HG03565 (cell line): ENCODE data around the gene UBL4B.

Experiments used
- ATAC-seq: cut with Tn5 transposase; IDR thresholded peaks from one replicate; pipeline ENCODE4 v1.9.1; 2021; ENCODE audit warnings: mild to moderate bottlenecking, moderate library complexity; ENCODE audit not compliant: unreplicated experiment

Gene UBL4B

DNA sequence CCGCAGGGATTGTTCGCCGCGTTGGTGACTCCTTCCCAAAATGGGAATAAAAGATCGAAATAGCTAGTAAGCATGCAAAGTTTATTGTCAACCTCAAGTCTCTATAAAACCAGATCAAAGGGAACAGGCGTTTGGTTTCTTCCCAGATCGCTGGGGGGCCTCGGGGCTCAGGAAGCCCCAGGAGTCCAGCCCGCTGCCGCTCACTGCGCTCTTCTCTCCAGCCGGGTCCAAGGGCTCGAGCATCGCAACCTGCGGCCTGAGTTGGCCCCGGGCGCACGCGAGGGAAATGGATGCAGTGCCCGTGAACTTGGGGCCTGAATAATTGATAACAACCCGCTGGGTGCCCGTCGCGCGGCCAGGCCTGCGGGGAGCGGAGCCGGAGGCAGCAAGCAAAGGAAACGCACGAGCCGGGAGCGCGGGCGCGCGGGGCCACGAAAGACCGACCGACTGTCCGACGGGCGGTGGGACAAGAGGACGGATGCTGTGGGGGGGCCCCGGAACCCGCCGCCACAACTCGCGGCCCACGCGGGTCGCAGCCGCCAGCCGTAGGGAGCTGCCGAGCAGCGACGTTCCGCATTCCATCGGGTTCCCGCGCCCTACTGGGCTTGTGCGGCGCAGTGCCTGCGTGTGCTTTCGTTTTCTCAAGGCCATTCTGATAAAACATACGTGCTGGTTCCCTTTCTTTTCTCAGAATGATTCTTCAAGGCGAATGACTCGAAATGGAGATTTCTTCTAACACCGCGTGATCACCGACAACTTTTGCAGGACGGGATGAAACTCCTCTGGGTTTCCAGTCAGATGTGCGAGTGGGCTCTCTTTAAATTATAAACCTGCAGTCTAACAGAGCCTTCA lies 27.8 kb upstream of the UBL4B start:
- no peak for ATAC-seq

DNA sequence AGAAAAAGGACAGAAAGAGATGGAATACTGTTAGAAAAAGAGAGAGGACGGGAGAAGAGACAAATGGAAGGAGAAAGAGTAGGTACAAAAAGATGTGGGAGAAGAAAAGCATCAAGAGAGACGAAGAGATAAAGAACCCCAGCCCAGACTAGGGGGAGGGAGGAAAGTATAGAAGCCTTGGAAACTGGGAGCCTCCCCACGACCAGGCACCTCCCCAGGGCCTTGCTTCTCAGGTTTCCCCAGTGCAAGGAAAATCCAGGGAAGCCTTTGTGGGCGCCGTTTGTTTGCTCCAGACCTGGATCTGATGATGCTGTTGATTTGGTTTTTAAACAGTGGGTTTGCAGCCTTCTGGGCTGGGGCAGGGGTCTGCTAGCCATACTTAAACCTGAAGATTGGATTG lies 26.6 kb upstream of the UBL4B start:
- ATAC-seq = no peak

DNA sequence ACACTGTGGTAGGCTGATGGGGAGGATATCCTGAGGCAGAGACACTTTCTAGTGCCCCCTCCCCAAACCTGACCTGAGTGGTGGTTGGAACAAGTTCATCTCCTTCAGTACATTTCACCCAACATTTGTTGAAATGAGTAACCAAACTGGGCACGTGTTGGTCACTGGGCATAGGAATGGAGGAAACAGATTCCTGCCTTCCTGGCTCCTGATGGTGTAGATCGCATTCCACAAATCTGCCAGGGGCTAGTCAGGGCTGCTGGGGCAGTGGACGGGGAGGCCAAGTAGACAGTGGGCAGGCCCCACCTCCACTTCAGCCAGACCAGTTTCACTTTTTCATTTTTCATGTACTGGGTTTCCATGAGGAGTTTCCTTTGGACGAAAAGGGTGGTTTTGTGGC lies 25.3 kb upstream of the UBL4B start:
- no peak for ATAC-seq

DNA sequence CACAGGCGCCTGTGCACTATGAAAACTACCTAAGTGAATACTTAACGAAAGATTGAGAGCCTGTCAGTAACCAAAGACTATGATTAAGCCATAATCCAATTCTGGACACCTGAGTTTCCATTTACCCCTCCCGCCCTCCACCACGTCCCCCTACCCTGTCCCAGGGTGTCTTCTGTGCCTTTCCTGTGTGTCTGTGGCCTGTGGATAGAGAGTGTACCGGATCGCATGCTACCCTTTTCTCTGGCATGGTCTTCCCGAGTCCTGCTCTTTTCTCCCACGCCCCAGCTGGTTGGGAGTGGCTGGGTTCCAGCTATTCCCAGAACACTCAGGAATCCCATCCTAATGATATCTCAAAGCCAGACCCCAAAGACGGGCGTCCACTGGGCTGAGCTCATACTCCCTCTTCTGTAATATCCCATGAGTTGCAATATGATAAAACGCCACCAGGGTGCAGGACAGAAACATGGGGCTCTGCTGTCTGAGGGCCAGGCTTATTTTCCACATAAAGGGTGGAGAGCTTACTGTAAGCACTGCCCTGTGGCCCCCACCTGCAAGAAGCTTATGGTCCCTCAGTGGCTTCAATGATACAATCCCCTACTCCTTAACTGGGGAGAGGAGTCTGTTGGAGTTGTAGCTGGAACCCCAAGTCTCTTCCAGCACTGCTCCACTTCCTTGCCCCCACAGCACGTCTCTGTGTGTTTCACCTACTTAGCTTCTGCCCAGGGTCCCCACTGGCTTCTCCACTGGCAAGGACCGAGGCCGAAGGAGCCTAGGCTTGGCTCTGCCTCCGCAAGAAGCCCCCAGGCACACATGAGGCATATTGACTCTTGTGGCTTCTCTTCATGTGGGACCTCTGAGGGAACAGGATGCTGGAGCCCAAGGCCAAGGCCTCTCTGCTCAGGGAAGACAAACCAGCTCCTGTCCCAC lies 24.2 kb upstream of the UBL4B start:
- no peak for ATAC-seq

DNA sequence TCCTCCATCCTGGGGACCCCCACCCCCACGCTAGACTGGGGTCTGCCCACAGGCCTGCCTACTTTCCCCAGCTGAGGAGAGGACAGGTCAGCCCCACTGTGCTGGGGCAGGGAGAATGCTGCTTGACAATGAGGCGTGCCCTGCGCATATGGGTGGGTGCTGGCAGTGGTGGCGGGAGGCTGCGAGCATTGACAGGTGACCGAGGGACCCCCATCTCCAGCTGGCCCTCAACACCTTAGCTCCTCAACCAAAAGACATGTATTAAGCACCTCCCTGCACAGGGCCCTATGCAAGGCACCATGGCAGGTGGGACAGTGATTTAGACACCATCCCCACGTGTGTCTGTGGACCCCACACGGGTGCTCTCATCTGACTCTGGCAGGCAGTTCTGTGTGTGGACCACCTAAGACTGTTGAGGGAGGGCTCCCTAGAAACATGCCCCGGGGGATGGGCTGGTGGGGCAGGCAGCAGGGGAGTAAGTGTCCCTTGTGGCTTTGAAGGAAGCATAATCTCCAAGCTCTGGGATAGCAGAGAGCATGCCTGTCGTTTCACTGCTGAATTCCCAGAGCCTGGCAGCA lies 23.4 kb upstream of the UBL4B start:
- no peak for ATAC-seq

DNA sequence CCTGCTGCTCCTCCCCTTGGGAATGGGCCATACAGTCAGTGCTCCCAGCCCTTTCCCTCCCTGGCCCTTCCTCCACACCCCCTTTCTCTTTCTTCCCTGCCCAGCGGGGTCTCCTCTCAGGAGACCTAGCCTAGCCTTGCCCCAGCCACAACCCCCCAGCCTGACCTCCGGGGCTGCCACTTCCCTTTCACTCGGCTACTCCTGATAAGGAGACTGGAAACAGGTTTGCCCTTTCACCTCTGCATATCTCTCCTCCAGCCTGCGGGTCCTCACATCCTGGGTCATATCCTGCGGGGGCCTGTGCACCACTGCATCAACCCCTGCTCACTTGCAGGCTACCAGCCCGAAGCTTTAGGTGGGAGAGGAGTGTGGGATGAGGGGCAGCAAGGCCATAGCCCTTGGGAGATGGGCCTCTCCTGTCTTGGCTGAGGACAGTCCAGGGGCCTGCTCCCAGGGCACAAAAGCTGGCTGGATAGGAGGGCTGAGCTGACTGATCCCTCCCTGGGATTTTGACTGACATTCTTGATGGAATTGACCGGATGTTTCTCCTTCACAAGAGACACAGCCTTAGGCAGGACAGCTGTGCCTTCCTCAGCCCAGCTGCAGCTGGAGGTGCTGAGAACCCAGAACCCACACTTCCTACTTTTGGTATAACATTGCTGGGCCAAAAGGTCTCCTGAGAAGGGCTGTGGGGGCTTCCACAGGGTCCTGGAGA lies 22.5 kb upstream of the UBL4B start:
- no peak for ATAC-seq

DNA sequence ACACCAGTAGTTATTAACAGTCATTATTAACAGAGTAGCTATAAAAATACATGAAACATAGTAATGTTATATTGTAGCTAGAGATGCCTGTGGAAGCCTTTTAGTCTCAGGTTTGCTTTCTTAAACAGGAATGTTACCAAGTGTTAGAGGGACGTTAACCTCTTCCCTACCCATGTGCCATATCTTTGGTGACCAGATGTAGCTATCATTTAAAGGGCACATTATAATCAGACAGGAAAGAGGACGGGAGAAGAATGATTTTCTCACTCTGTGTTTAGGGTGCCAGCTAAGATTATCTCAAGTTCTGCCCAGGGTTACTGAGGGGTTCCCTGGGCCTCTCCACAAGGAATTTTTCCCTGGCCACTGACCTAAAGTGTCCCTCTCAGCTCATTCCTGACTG lies 20.9 kb upstream of the UBL4B start:
- no peak for ATAC-seq

DNA sequence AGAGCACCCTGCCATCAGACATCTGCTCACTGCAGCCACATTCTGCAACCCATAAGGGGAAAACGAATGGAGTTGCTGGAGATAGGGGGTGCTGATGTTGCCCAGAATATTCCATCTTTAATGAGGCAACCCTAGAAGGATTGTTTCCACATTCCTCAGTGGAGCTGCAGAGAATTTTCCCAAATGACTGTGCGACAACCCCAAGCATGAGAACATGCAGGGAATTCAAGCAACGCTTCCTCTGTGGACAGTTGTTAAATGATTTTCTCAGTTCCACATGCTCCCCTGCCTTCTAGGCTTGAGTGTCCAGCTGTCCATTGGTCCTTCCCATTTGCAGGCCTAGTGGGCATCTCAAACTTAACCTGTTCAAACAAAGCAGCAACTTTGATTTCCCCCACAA lies 20.5 kb upstream of the UBL4B start:
- no peak for ATAC-seq

DNA sequence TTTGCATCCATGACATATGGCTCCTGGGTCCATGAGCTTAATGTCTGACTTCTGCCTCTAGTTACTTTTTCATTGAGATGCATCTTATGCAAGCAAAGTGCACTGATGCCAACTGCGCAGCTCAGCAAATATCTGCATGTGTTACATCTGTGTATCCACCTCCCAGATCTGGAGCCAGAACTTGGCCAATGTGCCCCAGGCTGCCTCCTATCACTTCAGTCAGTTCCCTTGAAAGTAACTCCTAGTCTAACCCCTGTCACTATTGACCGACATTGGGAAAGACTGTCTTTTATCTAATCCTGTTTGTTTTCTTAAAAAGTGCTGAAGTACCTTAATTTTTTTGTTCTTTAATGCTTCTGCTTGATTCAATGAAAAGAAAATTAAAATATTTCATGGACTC lies 19.3 kb upstream of the UBL4B start:
- ATAC-seq = no peak

DNA sequence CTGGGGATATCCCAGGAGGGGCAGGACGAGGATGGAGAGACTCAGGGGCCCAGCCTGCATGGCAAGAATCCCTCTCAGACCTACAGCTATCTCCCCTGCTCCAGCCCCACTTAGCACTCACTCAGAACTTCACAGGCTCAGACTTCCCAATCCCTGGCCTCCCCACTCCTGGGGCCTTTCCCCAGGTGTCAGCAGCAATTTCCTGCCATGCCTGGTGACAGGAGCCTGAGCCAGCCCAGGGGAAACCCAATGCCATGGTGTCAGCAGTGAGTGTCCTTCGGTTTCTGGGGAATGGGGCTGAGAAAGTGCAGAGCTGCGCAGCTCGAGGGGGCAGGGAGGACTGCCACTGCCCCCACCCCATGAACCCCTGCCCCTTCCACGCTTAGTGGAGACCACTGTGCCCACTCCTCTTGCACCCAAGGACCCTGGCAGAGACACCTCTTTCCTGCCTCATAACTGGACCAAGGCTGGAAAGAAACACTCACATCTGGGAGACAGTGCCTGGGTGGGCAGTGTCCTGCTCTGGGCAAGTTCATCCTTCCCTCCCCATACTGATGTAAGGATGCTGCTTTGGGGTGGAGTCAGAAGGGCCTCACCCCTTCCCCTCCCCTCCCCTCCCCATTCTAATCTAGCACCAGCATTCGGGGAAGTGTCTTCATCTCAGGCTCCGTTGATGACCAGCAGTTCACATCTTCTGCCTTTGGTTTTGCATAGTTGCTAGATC lies 17.1 kb upstream of the UBL4B start:
- no peak for ATAC-seq

DNA sequence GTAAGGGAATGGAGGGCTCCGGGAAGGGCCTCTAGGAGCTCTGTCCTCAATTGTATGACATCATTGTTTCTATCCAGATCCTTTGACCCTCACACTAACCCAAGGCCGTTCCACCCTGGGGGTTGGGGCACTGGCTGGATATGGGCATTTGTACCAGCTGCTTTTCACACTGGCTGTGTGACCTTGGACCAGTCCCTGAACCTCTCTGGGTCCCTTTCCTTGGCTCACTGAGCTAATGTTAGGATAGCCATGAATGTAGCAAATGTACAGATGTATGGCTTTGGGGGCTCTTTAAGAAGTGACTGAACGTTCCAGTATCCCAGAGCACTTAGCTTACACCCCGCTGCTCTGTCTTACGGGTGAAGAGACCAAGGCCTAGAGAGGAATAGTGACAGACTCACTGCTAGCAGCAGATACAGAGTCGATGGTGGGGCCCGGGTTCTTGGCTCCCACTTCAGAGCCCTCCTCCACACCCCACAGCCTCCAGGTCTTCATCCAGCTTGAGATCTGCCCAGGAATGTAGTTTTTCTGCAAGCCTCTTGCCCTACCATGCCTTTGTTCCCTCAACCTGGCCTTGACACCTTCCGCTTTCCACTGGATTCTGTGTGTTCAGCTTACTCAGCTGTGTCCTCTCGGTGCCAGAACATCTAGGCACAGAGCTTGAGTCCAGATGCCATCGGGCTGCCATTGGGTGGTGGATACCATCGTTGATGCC lies 14.6 kb upstream of the UBL4B start:
- no peak for ATAC-seq

DNA sequence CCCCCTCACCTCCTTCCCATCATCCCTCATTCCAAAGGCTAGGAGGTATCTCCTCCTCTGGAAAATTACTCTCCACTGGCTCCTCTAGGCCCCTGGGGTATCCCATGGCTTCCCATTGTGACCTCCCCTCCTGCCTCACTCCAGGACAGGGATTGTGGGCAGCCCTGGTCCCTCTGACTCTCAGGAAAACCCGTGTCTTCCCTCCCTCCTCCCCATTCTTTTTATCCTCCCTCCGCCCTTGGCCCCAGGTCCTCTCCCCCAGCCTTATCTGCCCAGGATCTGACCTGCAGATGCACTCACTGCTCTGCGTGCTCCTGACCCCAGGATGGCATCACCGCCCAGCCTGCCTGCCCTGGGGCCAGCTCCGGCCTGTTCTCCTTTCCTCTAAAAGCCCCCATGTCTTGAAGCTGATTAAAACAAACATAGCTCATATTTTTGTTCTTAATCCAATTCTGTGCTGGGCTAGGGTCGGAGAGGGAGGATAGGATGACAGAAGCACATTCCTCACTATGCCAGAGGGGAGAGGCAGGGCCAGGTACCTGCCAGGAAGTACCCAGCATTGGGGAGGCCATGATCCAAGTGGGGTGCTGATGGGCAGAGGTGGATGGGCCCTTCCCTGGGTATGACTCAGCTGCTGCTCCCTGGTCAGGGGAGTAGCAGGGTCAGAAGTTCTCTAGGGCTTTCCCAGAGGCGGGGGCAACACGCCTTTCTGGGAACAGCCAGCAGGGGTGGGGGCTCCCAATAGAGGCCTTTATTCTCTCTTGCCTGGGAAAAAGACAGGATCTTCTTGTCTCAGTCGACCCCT lies 13.8 kb upstream of the UBL4B start:
- no peak for ATAC-seq

DNA sequence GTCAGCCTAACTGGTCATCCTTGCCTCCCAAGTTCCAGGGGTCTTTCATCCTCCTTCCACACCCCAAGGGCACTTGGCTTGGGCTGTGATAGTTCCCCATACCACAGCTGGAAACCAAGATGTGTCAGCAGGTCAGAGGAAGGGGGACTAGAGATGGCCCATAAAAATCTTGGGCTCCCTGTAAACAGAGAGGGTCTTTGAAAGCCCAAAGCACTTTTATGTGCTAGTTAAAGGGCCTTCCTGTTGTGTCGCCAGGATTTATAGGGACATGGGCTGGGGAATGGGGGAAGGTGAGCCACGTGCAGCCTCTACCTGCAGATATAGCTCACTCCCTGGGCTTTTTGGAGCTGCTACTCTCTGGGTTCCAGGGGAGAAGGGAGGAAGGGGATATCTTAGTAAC lies 11.9 kb upstream of the UBL4B start:
- no peak for ATAC-seq

DNA sequence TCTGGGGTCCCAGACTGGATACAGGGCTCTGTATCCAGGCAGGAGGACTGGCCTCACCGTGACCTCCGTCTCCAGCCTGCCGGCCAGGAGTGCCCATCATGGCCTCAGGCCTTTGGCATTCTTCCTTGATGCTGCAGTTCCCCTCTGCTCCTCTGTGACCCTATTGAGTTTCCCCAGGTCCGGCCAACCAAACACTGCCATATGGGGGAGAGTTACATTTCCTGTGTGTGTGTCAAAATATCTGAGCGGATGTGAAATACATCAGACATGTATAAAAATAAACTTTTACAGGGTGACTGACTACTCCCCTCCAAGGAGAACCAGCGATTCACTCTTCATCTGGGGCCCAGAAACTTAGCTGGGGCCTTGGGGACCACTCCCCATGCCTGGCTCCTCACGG lies 10.2 kb upstream of the UBL4B start:
- no peak for ATAC-seq

DNA sequence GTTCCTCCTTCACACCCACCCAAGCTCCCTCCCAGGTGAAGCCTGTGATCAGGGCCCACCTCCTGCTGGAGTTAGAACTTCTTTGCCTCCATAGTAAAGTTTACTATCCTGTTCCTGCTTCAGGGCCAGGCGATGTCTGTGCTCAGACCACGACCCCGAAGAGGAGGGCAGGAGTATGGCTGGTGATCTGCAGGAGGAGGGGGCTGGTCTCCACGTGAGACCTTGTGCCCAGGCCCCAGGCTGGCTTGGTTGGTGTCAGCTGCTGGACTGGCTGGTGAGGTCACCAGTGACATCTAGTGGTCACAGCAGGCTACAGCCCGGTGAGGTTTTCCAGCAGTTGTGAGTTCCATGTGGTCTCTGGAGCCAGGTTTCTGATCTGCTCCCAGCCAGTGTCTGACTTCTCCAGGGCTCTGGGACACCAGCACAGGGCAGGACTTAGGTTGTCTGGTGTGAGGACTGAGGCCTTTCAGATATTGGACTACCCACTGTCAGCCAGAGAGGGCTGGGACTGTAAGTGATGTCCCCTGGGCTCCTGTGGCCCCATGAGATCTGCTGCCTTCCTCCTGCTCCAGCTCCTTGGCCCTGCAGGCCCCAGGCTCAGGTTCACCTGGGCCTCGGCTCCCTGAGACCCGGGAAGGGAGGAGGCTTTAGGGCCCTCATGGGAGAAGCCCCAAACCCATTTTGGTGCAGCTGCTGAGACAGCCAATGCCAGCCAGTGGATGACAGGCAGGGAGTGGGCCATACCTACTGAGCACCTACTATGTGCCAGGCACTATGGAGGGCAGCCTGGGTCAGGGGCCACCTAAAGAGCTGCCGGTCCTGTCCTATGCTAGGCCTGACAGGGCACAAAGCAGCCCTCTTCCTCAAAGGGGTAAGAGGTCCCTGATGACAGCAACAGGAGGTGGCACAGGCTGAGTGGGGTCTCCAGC lies 6.0 kb upstream of the UBL4B start:
- ATAC-seq = no peak

DNA sequence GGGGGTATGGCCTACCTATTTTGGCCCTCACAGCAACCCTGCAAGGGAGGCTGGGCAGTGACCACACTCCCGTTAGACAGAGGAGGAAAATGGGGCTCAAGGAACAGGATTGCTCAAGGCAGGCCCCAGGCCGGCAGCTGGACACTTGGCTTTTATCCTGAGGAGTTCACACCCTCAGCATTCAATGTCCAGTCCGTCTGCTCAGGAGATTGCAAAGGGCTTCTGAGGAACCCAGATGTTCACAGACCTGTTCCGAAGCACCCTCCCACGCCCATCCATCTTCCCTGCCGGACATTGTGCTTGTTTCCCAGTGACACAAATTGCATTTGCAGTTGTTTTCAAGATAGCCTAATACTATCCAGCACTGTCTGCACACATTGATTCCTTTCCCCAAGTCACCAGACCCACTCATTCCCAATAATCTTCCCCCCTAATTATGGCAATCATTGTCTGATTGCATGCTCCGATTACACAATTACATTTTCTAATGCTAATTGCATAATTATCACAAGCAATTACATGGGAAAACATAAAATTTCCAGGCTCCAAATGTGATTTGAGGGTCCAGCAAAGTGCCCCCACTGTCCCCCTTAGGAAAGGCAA lies 4.3 kb upstream of the UBL4B start:
- ATAC-seq = no peak

DNA sequence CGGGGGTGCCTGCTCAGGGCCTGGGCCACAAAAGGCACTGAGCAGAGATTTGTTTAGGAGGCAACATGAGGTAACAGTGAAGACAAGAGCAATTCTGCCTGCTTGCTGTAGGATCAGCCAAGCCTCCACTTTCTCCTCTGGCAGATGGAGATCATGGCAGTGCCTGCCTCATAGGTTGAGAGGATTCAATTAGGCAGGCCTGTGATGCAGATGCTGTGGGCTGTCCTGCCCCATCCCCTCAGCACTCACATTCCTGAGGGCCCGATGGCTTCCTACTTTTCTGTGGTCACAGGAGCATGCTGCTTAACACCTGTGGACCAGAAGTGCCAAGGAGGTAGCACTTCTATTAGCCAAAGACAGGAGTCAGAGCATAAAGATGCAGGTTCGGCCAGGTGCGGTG lies 1.2 kb upstream of the UBL4B start:
- ATAC-seq = no peak

DNA sequence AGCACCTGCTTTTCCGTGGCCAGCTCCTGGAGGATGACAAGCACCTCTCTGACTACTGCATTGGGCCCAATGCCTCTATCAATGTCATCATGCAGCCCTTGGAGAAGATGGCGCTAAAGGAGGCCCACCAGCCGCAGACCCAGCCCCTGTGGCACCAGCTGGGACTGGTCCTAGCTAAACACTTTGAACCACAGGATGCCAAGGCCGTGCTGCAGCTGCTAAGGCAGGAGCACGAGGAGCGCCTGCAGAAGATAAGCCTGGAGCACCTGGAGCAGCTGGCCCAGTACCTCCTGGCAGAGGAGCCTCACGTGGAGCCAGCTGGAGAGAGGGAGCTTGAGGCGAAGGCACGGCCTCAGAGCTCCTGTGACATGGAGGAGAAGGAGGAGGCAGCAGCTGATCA lies 413 bp downstream of the UBL4B start:
- no peak for ATAC-seq
